C4-2B (cell line): Measurements from ENCODE around the gene CAMTA1.

Experiments used
- H3K27ac ChIP-seq: fragments of 450-650 bp; 2 replicates; pipeline ENCODE4 v1.5.1; 2017
- CTCF ChIP-seq: fragments of 450-650 bp; conservative IDR thresholded peaks from 2 replicates; pipeline ENCODE4 v1.5.1; 2017; ENCODE audit warnings: mild to moderate bottlenecking
- ZFX ChIP-seq: fragments of 450-650 bp; IDR thresholded peaks from 2 replicates; pipeline ENCODE4 v1.6.1; 2017

Gene CAMTA1

DNA sequence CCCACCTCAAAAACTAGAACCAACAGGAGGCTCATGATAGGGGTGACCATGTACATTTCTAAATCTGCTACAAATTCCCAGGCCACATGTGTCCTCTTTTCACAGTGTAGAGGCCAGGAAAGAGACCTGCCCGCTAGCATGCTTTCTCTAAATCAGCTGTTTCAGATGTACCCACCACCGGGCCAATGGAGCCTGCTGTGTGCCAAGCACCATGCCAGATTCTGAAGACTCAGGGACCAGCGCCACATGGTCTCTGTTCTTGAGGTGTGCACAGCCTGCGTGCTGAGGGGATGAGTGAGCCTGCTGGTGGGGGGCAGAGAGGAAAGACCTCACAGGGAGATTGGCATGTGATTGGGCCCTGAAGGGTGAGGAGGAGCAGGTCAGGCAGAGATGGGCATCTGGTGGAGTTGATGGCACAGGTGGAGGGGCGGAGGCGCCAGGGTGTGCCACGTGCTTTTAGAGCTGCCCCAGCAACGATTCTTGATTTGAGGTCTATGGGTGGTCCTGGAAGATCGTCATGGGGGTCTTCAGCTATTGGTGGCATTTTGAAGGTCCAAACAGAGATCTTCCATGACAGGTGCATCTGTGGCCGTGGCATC, 500.7 kb downstream of the CAMTA1 start:
- TF ChIP-seq CTCF (no peak), ZFX (no peak)
- no peak overlapping the region for H3K27ac ChIP-seq

DNA sequence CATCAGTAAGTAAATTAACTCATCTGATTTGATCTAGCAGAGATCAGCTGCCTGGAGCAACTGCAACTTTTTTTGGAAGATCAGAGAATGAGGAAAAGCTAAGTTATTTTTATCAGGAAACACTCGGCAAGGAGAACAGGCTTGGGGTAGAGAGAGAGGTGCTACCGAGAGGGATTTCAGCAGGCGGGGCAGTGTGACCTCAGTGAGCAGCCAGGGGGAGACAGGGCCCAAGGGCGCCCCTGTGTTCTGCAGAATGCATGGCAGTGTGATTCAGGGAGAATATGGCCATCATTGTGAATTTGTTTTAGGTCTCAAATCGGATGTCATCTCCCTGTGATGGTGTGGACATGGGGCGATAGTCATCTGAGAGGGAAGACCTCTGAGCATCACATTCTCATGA, 501.8 kb downstream of the CAMTA1 start:
- no peak overlapping the region for H3K27ac ChIP-seq

DNA sequence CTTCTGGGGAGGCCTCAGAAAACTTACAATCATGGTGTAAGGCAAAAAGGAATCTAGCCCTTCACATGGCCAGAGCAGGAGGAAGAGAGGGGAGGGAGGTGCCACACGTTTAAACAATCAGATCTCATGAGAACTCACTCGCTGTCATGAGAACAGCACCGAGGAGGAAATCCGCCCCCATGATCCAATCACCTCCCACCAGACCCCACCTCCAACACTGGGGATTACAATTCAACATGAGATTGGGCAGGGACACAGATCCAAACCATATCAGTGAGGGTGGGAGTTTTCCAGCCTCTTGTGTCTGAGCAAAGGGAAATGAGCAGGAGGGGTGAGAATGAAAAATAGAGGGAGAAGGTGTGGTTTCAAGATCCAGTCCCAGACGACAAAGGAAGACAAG, 503.7 kb downstream of the CAMTA1 start:
- no peak overlapping the region for H3K27ac ChIP-seq
- TF ChIP-seq ZFX (no peak), CTCF (no peak)

More for the DNA sequence above, 501.8 kb downstream of the CAMTA1 start:
- TF ChIP-seq ZFX (no peak), CTCF (no peak)

DNA sequence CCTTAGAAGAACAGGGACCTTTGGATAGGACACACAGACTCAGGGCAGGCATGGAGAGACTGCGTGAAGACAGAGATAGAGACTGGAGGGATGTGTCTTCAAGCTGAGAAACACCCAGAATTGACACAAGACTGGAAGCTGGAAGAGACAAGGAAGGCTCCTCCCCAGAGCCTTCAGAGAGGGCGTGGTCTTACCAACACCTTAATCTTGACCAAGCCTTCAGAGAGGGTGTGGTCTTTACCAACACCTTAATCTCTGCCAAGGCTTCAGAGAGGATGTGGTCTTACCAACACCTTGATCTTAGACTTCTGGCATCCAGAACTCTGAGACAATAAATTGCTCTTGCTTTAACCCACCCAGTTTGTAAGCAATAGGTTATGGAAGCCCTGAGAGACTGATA, 504.4 kb downstream of the CAMTA1 start:
- H3K27ac ChIP-seq: no peak overlapping the region
- TF ChIP-seq CTCF: no peak
- no peak for TF ChIP-seq ZFX

- no peak for TF ChIP-seq ZFX
- TF ChIP-seq CTCF: no peak
- no peak overlapping the region for H3K27ac ChIP-seq
Measured at GRCh38 chr1:7290971-7291970, 506.0 kb downstream of the CAMTA1 start.

GRCh38 chr1:7292036-7292681, 506.9 kb downstream of the CAMTA1 start:
- TF ChIP-seq CTCF (no peak), ZFX (no peak)
- no peak overlapping the region for H3K27ac ChIP-seq
